WERI-Rb-1 (cell line): ENCODE data around the gene TTC33.
"Not testable (repeated sequence)": the region's sequence is repeated elsewhere in the genome, so short reads cannot be mapped to it uniquely, and the experiment has no call there.

Experiments used
- DNase-seq: peaks from one replicate; pipeline ENCODE4 v3.0.0-alpha.2; 2020
- H3K27ac ChIP-seq: fragments of 250-450 bp; sonication (Bioruptor Pico); 2 replicates; pipeline ENCODE4 v1.5.1; 2020; ENCODE audit warnings: mild to moderate bottlenecking, moderate library complexity
- H3K27me3 ChIP-seq: fragments of 250-450 bp; sonication (Bioruptor Pico); 2 replicates; pipeline ENCODE4 v1.5.1; 2021; ENCODE audit warnings: mild to moderate bottlenecking, low read depth, moderate library complexity; ENCODE audit not compliant: insufficient read depth, severe bottlenecking
- H3K36me3 ChIP-seq: fragments of 250-450 bp; sonication (Bioruptor Pico); 2 replicates; pipeline ENCODE4 v1.5.1; 2020; ENCODE audit warnings: mild to moderate bottlenecking, moderate library complexity
- H3K4me3 ChIP-seq: 2 replicates; pipeline ENCODE4 v1.5.1; 2011; ENCODE audit warnings: low read depth, mild to moderate bottlenecking, control low read depth, low read length
- H3K9me3 ChIP-seq: fragments of 250-450 bp; sonication (Bioruptor Pico); 2 replicates; pipeline ENCODE4 v1.5.1; 2021; ENCODE audit warnings: mild to moderate bottlenecking, moderate library complexity; ENCODE audit not compliant: severe bottlenecking
- CTCF ChIP-seq: IDR thresholded peaks from 2 replicates; pipeline ENCODE4 v1.5.1; 2011; ENCODE audit warnings: low read depth, mild to moderate bottlenecking, control low read depth, inconsistent platforms, low read length

Gene TTC33

GRCh38 chr5:40599676-40600075 lies 156.1 kb downstream of the TTC33 start:
- H3K27ac ChIP-seq, result no peak overlapping the region

GRCh38 chr5:40594811-40595210 lies 160.9 kb downstream of the TTC33 start:
- no peak overlapping the region for H3K4me3 ChIP-seq
- no peaks in the 10 kb centered on the region for H3K27me3 ChIP-seq
- no peaks in the 10 kb centered on the region for H3K9me3 ChIP-seq
- no peak for TF ChIP-seq CTCF
- no peak overlapping the region for H3K27ac ChIP-seq
- no peaks in the 10 kb centered on the region for H3K36me3 ChIP-seq
- no peak for DNase-seq

More at GRCh38 chr5:40599676-40600075, 156.1 kb downstream of the TTC33 start:
- Histone ChIP-seq H3K4me3 (no peak overlapping the region), H3K36me3 (no peaks in the 10 kb centered on the region), H3K27me3 (no peaks in the 10 kb centered on the region), H3K9me3 (no peaks in the 10 kb centered on the region)
- DNase-seq, result no peak
- TF ChIP-seq CTCF, result no peak

GRCh38 chr5:40591727-40592396 lies 163.9 kb downstream of the TTC33 start:
- H3K4me3 ChIP-seq, H3K36me3 ChIP-seq, H3K27ac ChIP-seq, DNase-seq, H3K9me3 ChIP-seq, H3K27me3 ChIP-seq: not testable (repeated sequence)

GRCh38 chr5:40587376-40587775 lies 168.4 kb downstream of the TTC33 start:
- Histone ChIP-seq H3K27ac (no peak overlapping the region), H3K4me3 (no peak overlapping the region), H3K9me3 (no peaks in the 10 kb centered on the region), H3K27me3 (no peaks in the 10 kb centered on the region), H3K36me3 (no peaks in the 10 kb centered on the region)
- DNase-seq, result no peak
- no peak for TF ChIP-seq CTCF

GRCh38 chr5:40585537-40586267 lies 170.1 kb downstream of the TTC33 start:
- Histone ChIP-seq H3K4me3 (no peak overlapping the region), H3K27ac (no peak overlapping the region), H3K27me3 (no peaks in the 10 kb centered on the region), H3K9me3 (no peaks in the 10 kb centered on the region), H3K36me3 (no peaks in the 10 kb centered on the region)
- no peak for TF ChIP-seq CTCF
- DNase-seq, result no peak

- Histone ChIP-seq H3K36me3 (no peaks in the 10 kb centered on the region), H3K27me3 (no peaks in the 10 kb centered on the region), H3K27ac (no peak overlapping the region), H3K9me3 (no peaks in the 10 kb centered on the region), H3K4me3 (no peak overlapping the region)
- DNase-seq, result no peak
- TF ChIP-seq CTCF, result no peak
Observed at GRCh38 chr5:40584054-40584453, 171.7 kb downstream of the TTC33 start.
